Mononuclear cell (primary cell): Measurements from ENCODE around the gene ORMDL1. TPM values are rescaled to one million over a fixed set of nuclear protein-coding genes. Genes with fewer than 3 reads are reported as not detected.

Source experiments
- H3K27me3 ChIP-seq: 2 replicates; pipeline ENCODE4 v1.6.0; 2011; ENCODE audit warnings: low read length, control low read depth; ENCODE audit not compliant: insufficient read depth
- H3K4me1 ChIP-seq: 2 replicates; pipeline ENCODE4 v1.5.1; 2011; ENCODE audit warnings: mild to moderate bottlenecking, low read length, control low read depth; ENCODE audit not compliant: insufficient read depth
- H3K4me3 ChIP-seq: 2 replicates; pipeline ENCODE4 v1.5.1; 2011; ENCODE audit warnings: mild to moderate bottlenecking, low read length, moderate library complexity
- H3K9me3 ChIP-seq: 2 replicates; pipeline ENCODE4 v1.5.1; 2011; ENCODE audit warnings: low read depth, mild to moderate bottlenecking, control low read depth, low read length
- total RNA-seq: library from RNA; depleted of rRNA; stranded (reverse); fragments of >200 nt; gene quantifications from one replicate; pipeline ENCODE4 v1.2.3, GENCODE V29; 2012

ORMDL1 gene, protein sequence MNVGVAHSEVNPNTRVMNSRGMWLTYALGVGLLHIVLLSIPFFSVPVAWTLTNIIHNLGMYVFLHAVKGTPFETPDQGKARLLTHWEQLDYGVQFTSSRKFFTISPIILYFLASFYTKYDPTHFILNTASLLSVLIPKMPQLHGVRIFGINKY
- total RNA-seq = 83.9 TPM

DNA sequence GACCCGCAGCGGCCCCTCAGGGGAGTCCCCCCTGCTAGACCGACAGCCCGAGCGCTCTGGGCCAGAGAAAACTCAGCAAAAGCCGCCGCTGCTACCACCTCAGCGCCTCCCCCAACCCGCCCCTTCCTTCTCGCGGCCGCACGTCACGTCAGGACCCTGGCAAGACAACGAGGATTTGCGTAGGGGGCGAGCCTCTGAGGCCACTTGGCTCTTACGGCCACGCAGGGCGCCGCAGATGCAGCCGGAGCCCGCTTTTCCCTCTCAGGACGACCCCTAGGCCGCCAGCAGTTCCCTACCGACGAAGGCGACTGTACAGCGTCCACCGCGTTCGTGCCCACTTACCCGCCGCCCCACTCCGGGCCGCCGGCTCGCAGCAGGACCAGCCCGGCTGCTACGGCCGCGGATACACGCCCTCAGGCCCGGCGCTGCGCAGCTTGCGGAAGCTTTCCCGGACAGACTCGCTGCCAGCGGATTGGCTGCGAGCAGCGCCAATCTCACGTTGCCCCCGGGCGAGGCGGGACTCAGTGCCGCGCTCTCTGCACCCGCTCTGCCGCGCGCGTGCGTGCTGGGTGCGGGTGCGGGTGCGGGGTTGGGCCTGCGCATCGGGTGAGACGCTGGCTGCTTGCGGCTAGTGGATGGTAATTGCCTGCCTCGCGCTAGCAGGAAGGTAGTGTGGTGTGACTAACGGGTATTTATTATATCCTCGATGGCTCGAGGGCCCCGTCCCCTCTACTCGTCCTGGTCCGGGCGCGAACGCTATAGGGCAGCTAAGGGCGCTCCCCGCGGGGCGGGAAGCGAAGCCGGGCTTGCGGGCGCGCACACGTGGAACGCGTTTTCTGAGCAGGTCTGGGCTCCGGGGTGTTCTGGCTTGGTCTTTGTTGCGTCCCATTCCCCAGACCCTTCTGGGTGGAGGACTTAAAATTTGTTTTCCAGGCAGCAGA is at the start of gene ORMDL1, which contains the start of gene PMS1:
ORMDL1 (minus strand) TSS at position 413 of the 941 bp plus-strand sequence. CDS start 1,744 bp downstream, outside the sequence.
PMS1 (plus strand) TSS at position 524 of the 941 bp plus-strand sequence. CDS start 7,360 bp downstream, outside the sequence.
- Histone ChIP-seq H3K4me3 (peak within 1 kb of the TSS; percentile 74), H3K4me1 (peaks cover 30% of the 10 kb centered on the region), H3K27me3 (no peaks in the 10 kb centered on the region), H3K9me3 (no peaks in the 10 kb centered on the region)

DNA sequence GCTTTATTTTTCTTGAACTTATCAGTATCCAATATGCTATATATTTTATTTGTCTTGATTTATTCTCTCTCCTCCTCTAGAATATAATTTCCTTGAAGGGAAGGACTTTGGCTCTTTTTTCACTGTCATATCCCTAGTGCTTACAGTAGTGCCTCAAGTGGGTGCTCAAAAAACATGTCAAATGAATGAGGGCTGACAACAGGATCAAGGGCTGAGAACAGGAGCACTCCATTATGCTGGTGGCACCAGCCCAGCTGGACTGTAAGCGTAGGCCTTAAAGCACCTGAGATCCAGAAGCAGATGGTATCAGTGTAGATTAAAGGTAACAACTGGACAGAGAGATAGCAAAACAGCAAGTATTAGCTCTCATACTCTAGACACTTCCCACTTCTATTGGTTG is 46.4 kb upstream of the ORMDL1 start:
- no peaks in the 10 kb centered on the region for H3K4me1 ChIP-seq
- H3K27me3 ChIP-seq = no peaks in the 10 kb centered on the region
- H3K9me3 ChIP-seq = no peaks in the 10 kb centered on the region

DNA sequence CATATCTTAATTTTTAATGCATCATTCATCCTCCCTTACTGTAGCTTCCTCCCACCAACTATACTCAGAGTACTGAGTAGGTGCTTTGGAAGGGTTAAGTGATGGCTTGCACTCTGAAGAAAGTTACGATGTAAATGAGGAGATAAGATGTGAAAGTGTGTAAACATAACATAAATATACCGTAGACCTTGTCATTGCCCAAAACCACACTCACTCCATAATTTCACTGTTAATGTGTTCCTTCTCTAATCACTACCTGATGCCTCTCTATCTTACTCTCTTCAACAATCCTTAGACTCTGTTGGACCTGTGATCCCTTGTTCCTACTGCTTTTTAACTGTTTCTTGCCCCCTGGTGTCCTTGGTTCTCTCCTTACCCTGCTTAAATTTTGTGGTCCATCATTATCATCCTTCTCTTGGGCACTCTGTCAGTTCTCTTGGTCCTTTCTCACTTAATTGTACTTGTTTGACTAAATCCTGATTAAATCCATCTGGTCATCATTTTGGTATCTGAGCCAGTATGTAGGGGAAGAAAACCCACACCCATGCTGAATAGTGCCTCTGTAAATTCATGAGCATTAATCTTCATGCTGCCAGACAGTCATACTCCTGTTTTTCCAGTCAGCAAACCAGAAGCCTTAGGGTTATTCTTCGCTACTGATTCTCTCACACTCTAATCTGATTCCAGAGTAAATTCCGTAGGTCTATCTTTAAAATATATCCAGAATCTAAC is 45.1 kb upstream of the ORMDL1 start:
- Histone ChIP-seq H3K27me3 (no peaks in the 10 kb centered on the region), H3K9me3 (no peaks in the 10 kb centered on the region), H3K4me1 (no peaks in the 10 kb centered on the region), H3K4me3 (no peak overlapping the region)

More for the DNA sequence above, 46.4 kb upstream of the ORMDL1 start:
- H3K4me3 ChIP-seq = no peak overlapping the region

DNA sequence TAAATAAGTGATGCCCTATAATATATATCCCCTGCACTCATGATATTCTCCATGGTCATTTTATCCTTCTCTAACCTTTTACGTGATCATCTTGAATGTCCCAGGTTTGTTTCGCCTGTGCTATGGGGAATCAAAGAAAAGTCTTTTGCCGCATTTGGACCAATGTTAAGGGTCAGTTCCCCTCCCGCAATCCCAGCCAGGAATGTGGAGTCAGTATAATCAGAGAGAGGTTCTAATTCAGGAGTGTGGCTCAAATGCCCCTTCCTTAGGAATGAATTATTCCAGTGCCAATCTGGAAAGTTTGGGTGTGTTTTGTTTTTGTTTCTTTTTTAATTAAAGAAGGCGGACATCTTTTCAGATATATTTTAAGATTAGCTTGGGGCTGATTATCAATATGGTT is 41.9 kb upstream of the ORMDL1 start:
- Histone ChIP-seq H3K27me3 (no peaks in the 10 kb centered on the region), H3K4me1 (no peaks in the 10 kb centered on the region), H3K4me3 (no peak overlapping the region), H3K9me3 (no peaks in the 10 kb centered on the region)

DNA sequence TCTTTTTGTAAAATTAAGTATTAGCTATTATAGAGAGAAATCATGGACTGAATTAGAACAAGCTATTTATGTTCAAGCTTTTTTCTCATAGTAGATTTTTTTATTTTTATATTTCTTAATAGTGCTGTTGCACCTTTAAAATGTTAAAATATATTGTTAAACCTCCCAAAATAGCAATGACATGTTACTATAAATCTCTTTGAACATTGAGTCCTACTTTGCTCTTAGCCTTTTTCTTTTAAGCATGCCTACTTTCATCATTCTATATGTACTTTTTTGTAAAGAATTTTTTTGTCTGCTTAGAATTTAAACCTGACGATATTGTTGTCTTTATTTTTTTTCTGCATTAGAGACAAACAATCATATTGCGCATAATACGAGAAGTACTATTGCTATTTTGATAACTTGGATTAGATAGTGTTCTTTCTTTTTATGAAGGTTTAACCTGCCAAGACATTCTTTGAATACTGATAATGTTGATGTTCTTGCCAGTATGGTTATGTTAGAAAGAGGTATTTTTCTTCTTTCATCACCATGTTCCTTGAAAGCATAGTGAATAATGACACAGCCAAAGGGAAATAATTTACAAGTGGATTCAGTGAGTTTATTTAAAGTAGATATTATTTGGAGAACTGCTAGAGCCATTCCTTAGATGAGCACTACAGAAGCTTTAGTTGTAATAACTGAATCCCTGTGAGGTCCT is 40.7 kb upstream of the ORMDL1 start:
- H3K4me1 ChIP-seq = no peaks in the 10 kb centered on the region
- no peak overlapping the region for H3K4me3 ChIP-seq
- no peaks in the 10 kb centered on the region for H3K9me3 ChIP-seq
- H3K27me3 ChIP-seq = no peaks in the 10 kb centered on the region

DNA sequence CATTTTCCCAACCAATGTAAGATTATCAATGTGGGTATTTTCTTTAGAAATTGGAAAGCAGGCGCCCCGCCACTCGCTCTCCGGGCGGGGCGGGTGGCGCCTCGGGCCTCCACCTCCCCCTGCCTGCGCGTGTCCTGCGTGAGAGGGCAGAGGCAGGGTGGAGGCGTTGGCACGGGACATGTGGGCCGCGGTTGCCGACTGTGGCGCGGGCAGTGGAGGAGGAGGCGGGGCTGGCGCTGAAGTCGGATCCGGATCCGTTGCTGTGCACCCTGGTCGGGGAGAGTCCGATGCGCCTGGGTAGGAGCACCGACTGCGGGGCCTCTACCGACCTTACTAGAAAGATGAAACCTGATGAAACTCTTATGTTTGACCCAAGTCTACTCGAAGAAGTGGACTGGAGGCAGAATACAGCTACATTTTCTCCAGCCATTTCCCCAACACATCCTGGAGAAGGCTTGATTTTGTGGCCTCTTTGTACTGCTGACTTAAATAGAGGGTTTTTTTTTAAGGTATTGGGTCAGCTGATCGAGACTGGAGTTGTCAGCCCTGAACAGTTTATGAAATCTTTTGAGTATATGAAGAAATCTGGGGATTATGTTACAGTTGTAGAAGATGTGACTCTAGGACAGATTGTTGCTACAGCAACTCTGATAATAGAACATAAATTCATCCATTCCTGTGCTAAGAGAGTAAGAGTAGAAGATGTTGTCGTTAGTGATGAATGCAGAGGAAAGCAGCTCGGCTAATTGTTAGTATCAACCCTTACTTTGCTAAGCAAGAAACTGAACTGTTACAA is 38.0 kb upstream of the ORMDL1 start:
- Histone ChIP-seq H3K4me1 (no peaks in the 10 kb centered on the region), H3K4me3 (no peak overlapping the region), H3K9me3 (no peaks in the 10 kb centered on the region), H3K27me3 (no peaks in the 10 kb centered on the region)

DNA sequence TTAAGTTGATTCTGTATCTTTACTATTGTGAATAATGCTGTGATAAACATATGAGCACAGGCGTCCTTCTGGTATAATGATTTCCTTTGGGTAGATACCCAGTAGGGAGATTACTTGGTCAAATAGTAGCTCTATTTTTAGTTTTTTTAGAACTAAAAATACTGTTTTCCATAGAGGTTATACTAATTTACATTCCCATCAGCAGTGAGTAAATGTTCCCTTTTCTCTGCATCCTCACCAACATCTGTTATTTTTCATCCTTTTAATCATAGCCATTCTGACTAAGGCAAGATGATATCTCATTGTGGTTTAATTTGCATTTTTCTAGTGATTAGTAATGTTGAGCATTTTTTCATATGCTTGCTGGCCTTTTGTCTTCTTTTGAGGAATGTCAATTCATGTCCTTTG is 35.2 kb upstream of the ORMDL1 start:
- H3K27me3 ChIP-seq = no peaks in the 10 kb centered on the region
- H3K4me3 ChIP-seq = no peak overlapping the region
- H3K4me1 ChIP-seq = no peaks in the 10 kb centered on the region
- H3K9me3 ChIP-seq = no peaks in the 10 kb centered on the region

DNA sequence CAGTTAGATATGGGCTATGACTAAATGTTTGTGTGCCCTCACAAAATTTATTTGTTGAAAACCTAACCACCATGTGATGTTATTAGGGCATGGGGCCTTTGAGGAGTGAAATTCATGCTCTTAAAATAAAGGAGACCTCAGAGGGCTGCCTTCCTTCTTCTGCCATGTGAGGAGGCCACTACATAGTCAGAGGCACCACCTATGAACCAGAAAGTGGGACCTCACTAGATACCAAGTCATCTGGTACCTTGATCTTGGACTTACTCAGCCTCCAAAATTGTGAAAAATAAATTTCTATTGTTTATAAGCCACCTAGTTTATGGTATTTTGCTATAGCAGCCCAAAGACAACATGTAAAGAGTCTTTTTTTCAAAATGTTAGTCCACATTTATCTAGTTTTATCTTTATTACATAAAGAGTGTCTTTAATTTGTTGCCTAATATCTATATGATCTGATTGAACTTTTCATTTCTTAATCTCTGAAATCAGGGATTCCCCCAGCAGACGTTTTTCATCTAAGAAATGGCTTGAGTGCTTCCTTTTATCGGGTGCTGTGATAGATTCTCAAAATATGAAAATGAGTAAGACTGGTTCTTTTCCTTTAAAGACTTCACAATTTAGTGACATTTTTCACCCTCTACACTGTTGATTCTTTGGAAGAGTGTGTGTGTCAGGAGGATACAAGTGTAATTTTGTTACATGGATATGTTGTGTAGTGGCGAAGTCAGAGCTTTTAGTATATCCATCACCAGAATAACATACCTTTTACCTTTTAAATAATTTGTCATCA is 34.3 kb upstream of the ORMDL1 start:
- H3K4me3 ChIP-seq = no peak overlapping the region
- H3K9me3 ChIP-seq = no peaks in the 10 kb centered on the region

DNA sequence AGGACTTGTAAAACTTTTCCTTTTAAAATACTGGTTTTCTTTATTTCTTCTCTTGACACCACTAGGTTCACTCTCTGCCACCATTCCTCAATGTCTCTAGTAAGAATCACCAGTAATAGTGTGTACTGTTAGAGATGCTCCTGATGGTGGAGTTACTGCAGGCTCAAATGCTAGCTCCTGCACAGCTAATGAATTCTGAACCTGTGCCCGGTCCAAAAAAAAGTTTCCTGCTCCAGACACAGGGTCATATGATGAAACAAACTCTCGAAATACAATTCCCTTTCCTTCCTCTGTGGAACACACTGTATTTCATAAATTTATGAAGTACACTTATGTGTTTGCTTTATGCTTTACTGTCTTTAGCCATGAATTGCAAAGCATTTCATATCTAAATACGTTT is 19.3 kb upstream of the ORMDL1 start:
- no peaks in the 10 kb centered on the region for H3K27me3 ChIP-seq
- no peak overlapping the region for H3K4me3 ChIP-seq
- H3K9me3 ChIP-seq = no peaks in the 10 kb centered on the region
- no peaks in the 10 kb centered on the region for H3K4me1 ChIP-seq

More for the DNA sequence above, 34.3 kb upstream of the ORMDL1 start:
- Histone ChIP-seq H3K4me1 (no peaks in the 10 kb centered on the region), H3K27me3 (no peaks in the 10 kb centered on the region)

DNA sequence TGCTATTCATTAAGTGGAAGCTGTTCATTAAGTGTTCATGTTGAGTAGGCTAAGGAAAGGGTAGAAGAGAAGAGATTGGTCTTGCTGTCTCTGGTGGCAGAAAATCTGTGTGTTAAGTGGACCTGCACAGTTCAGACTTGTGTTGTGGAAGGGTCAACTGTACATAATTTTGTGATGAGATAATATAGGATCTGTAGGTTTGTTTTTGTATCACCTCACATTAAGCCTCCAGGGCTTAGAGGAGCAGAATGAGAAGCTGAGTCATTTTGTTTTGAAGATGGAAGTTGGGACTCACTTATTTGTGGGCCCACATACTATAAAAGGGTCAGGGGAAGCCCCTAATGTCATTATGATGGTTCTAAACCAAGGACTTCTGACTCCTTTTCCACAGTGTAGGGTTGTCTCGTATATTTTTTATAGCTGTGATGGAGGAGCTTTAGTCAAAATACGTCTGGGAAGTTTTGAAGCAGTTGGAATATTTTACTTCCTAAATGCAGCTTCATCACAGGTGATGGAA is 18.3 kb upstream of the ORMDL1 start:
- Histone ChIP-seq H3K4me3 (no peak overlapping the region), H3K9me3 (no peaks in the 10 kb centered on the region), H3K27me3 (no peaks in the 10 kb centered on the region), H3K4me1 (no peaks in the 10 kb centered on the region)

DNA sequence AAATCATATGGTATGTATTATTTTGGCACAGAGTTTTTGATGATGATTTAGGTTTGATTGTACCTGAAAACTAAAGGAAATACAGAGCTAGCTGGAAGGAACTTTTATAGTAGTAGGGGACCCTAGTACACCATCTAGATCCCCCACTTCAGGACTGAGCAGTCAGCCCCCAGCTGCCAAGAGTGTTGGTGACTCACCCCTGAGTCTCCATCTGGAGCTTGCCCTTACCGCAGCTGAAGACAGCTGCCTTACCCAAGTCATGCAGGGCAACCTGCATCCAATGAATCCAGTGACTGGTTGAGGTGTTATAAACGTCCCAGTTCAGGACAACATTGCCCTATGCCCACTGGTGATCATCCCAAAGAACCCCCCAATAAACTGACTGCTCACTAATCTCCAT is 15.4 kb upstream of the ORMDL1 start:
- no peaks in the 10 kb centered on the region for H3K4me1 ChIP-seq
- H3K9me3 ChIP-seq = no peaks in the 10 kb centered on the region
- H3K27me3 ChIP-seq = no peaks in the 10 kb centered on the region
- no peak overlapping the region for H3K4me3 ChIP-seq

DNA sequence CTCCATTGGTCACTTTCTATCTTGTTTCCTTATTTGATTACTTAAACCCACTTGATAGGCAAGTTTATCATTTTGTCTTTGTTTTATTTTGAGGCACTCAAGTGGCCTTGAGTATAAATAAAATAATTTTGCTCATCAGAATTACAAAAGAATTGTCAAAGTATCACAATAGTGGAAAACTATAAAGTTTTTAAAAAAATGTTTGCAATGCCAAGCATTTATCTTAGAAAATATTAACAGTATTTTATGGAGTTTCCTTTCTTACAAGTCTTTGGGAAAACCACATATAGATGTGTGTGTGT is 14.8 kb upstream of the ORMDL1 start:
- no peaks in the 10 kb centered on the region for H3K4me1 ChIP-seq
- H3K4me3 ChIP-seq = no peak overlapping the region
- H3K27me3 ChIP-seq = no peaks in the 10 kb centered on the region
- no peaks in the 10 kb centered on the region for H3K9me3 ChIP-seq

DNA sequence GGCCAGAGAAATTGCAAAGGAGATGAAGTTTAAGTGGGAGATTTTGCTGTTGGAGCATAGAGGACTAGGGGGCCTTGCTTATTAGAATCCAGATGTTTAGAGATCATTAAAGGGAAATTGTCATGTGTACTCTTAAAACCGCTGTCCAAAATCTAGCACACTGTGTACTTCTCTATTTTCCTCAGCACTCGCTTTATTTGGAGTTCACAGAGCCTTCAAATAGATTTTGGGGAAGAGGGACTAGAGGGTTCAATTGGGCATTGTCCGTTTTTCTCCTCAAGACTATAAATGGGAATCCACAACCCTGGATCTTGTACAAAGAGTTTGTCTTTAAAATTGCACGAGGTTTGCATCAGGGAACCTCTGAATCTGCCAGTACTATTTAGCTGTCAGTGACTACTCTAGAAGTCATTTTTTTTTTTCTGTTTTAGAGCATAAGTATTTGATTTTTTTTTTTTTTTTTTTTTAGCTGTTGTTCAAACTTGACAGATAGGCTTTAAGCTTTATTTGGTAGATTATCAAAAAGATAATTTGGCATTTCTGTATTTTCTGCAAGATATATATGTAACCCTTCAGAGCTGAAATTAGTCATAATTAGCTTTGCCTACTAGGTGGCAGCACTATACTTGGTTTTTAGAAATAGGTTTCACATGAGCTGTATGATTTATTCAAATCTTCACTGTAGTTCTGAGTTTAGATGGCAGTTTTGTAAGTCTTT is 14.3 kb upstream of the ORMDL1 start:
- Histone ChIP-seq H3K4me1 (no peaks in the 10 kb centered on the region), H3K27me3 (no peaks in the 10 kb centered on the region), H3K9me3 (no peaks in the 10 kb centered on the region), H3K4me3 (no peak overlapping the region)
